ENCODE measurements around the gene SULT4A1.

SULT4A1 gene

DNA sequence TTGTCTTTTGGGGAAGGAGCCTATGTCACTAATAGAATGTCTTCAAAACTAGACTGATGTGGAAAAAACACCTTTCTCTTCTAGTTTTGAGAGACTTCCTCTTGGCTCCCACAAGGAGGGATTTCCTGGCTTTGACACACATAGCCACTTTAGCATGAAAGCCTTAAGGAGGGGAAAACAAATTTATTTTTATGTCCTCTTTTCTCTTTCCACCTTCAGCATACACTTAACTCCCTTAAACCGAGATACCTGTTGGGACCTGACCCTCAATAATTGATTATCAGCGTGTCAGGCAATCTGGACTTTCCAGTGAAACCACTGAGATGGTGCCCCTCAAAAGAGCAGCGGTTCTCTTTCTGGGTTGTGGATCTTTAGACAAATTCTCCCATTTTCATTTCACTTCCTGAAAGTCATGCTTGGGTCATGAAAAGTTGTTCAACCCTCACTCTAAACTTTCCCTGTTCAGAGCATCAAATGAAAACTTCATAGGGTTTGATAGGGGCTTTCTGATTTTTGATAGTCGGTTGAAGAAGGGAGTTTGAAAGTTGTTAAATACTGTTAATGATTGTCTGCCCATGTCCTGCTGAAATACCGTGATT is 59.3 kb downstream of the SULT4A1 start:
- no peak for DNase-seq (ENCODE audit: extremely low spot score)
- ChIA-PET CTCF (no interaction called here), POLR2A (no interaction called here)
- no peak for TF ChIP-seq BHLHE40 (IDR thresholded peaks at IDR 0.05; ENCODE audit: borderline replicate concordance)
- no peak for TF ChIP-seq HDGF (IDR thresholded peaks at IDR 0.05; ENCODE audit: borderline replicate concordance)

- CTCF ChIA-PET = no interaction called here
- TF ChIP-seq L3MBTL2 (conservative IDR thresholded peaks at IDR 0.05) (no peak), SP1 (IDR thresholded peaks at IDR 0.05) (no peak), CTBP1 (IDR thresholded peaks at IDR 0.05; ENCODE audit: borderline replicate concordance) (no peak), ARNT (IDR thresholded peaks at IDR 0.05) (no peak), ELF4 (IDR thresholded peaks at IDR 0.05) (no peak), NFRKB (IDR thresholded peaks at IDR 0.05) (no peak), SUZ12 (IDR thresholded peaks at IDR 0.05) (no peak), FOXK2 (IDR thresholded peaks at IDR 0.05) (no peak), FOXA1 (IDR thresholded peaks at IDR 0.05) (no peak), HDGF (IDR thresholded peaks at IDR 0.05; ENCODE audit: borderline replicate concordance) (no peak), PKNOX1 (IDR thresholded peaks at IDR 0.05) (no peak)
- DNase-seq (ENCODE audit: extremely low spot score) = no peak
- POLR2A ChIA-PET = no interaction called here
Observed at GRCh38 chr22:43800970-43801369, 61.3 kb downstream of the SULT4A1 start.

DNA sequence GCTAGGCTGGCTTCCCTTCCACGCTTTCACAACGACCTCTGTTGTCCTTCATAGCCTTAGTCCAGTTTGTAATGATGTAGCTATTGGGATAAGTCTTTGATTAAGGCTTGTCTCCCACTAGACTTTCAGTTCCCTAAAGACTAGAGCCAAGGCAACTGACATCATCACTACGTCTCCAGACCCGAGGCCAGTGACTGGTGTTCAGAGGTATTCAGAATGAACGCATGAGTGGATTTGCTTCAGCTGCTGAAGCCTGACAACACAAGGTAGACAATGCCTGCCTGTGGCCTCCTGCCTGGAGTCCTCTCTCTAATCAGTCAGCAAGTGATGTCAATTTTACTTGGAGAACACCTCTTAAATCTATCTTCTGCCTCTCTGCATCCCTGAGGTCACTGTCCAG is 63.8 kb downstream of the SULT4A1 start:
- POLR2A ChIA-PET = no interaction called here
- CTCF ChIA-PET = interaction anchor here (0.7 kb wide), 1 partner anchor 52 kb away, joined by 3 read pairs; no protein-coding TSS in a partner anchor
- no peak for DNase-seq (ENCODE audit: extremely low spot score)
- TF ChIP-seq ELF4 (IDR thresholded peaks at IDR 0.05) (no peak), FOXK2 (IDR thresholded peaks at IDR 0.05) (no peak), LEF1 (IDR thresholded peaks at IDR 0.05; ENCODE audit: borderline replicate concordance) (no peak), BHLHE40 (IDR thresholded peaks at IDR 0.05; ENCODE audit: borderline replicate concordance) (no peak), CTBP1 (IDR thresholded peaks at IDR 0.05; ENCODE audit: borderline replicate concordance) (no peak), FOXM1 (IDR thresholded peaks at IDR 0.05; ENCODE audit: borderline replicate concordance) (no peak), ZNF384 (IDR thresholded peaks at IDR 0.05) (no peak), FOXA1 (IDR thresholded peaks at IDR 0.05) (no peak), SP1 (IDR thresholded peaks at IDR 0.05) (no peak), ARNT (IDR thresholded peaks at IDR 0.05) (no peak), L3MBTL2 (conservative IDR thresholded peaks at IDR 0.05) (no peak), HDGF (IDR thresholded peaks at IDR 0.05; ENCODE audit: borderline replicate concordance) (no peak), NFRKB (IDR thresholded peaks at IDR 0.05) (no peak)

DNA sequence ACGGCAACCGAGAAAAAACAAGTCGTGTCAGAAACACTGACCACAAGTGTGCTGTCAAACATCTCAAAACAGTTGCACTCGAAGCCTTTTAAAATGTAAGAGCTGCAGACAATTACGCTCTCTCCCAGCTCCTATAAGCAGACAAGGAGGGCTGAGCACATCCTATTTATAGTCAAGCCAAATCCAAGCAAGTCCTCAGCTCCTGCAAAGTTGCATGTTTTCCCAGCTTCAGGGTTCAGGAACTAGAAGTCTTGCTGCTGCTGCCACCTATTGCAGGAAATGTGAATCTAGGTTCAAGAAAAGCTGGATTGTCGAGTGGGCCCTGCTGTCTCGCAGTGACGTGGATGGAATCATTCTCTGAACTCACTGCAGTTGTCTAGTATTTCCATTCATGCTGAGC is 65.7 kb downstream of the SULT4A1 start:
- CTCF ChIA-PET = no interaction called here
- POLR2A ChIA-PET = no interaction called here
- peak; percentile 33 for DNase-seq (ENCODE audit: extremely low spot score)
- TF ChIP-seq HDGF (IDR thresholded peaks at IDR 0.05; ENCODE audit: borderline replicate concordance) (no peak), CTBP1 (IDR thresholded peaks at IDR 0.05; ENCODE audit: borderline replicate concordance) (no peak), FOXK2 (IDR thresholded peaks at IDR 0.05) (no peak), L3MBTL2 (conservative IDR thresholded peaks at IDR 0.05) (no peak), FOXA1 (IDR thresholded peaks at IDR 0.05) (no peak), SP1 (IDR thresholded peaks at IDR 0.05) (no peak), ELF4 (IDR thresholded peaks at IDR 0.05) (no peak), SUZ12 (IDR thresholded peaks at IDR 0.05) (no peak), BHLHE40 (IDR thresholded peaks at IDR 0.05; ENCODE audit: borderline replicate concordance) (no peak), NFRKB (IDR thresholded peaks at IDR 0.05) (no peak), TARDBP (IDR thresholded peaks at IDR 0.05) (no peak), LEF1 (IDR thresholded peaks at IDR 0.05; ENCODE audit: borderline replicate concordance) (no peak), FOXM1 (IDR thresholded peaks at IDR 0.05; ENCODE audit: borderline replicate concordance) (no peak), ARNT (IDR thresholded peaks at IDR 0.05) (no peak), ZNF384 (IDR thresholded peaks at IDR 0.05) (no peak)

- ChIA-PET CTCF (no interaction called here), POLR2A (no interaction called here)
- DNase-seq (ENCODE audit: extremely low spot score) = no peak
- TF ChIP-seq HDGF (IDR thresholded peaks at IDR 0.05; ENCODE audit: borderline replicate concordance) (no peak), FOXM1 (IDR thresholded peaks at IDR 0.05; ENCODE audit: borderline replicate concordance) (no peak), ARNT (IDR thresholded peaks at IDR 0.05) (no peak), ZNF384 (IDR thresholded peaks at IDR 0.05) (no peak), NFRKB (IDR thresholded peaks at IDR 0.05) (no peak), BHLHE40 (IDR thresholded peaks at IDR 0.05; ENCODE audit: borderline replicate concordance) (no peak), SUZ12 (IDR thresholded peaks at IDR 0.05) (no peak), ELF4 (IDR thresholded peaks at IDR 0.05) (no peak), FOXA1 (IDR thresholded peaks at IDR 0.05) (no peak), PKNOX1 (IDR thresholded peaks at IDR 0.05) (no peak)
Observed at GRCh38 chr22:43795320-43795719, 67.0 kb downstream of the SULT4A1 start.

DNA sequence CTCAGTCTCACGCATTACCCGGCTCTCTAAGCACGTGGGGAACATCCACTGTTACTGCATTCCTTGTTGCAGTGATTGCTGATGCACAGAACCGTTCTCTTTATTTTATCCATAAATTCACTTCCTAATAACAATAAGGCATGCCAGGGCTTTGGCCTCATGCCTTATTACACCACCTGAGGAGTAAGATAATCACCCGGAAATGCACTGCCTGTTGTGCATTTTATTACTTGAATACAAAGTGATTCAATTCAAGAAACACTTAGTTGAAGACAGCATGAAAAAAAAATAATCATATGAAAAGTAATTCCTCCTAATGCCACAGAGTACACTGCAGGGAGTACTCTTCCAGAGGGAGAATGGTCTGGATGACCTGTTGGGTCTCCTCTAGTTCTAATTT is 69.4 kb downstream of the SULT4A1 start:
- DNase-seq (ENCODE audit: extremely low spot score) = no peak
- CTCF ChIA-PET = interaction anchor here (1.0 to 1.2 kb wide), 2 partner anchors 10 to 834 kb away, joined by 3 read pairs; no protein-coding TSS in a partner anchor
- POLR2A ChIA-PET = no interaction called here
- TF ChIP-seq SP1 (IDR thresholded peaks at IDR 0.05) = no peak
- no peak for TF ChIP-seq SUZ12 (IDR thresholded peaks at IDR 0.05)
- no peak for TF ChIP-seq CTBP1 (IDR thresholded peaks at IDR 0.05; ENCODE audit: borderline replicate concordance)
- no peak for TF ChIP-seq TARDBP (IDR thresholded peaks at IDR 0.05)
- TF ChIP-seq LEF1 (IDR thresholded peaks at IDR 0.05; ENCODE audit: borderline replicate concordance) = no peak
- TF ChIP-seq FOXK2 (IDR thresholded peaks at IDR 0.05) = no peak
- no peak for TF ChIP-seq ZNF384 (IDR thresholded peaks at IDR 0.05)
- TF ChIP-seq ELF4 (IDR thresholded peaks at IDR 0.05) = no peak
- TF ChIP-seq L3MBTL2 (conservative IDR thresholded peaks at IDR 0.05) = no peak
- TF ChIP-seq BHLHE40 (IDR thresholded peaks at IDR 0.05; ENCODE audit: borderline replicate concordance) = no peak
- TF ChIP-seq NFRKB (IDR thresholded peaks at IDR 0.05) = no peak
- no peak for TF ChIP-seq ARNT (IDR thresholded peaks at IDR 0.05)
- no peak for TF ChIP-seq FOXA1 (IDR thresholded peaks at IDR 0.05)
- TF ChIP-seq HDGF (IDR thresholded peaks at IDR 0.05; ENCODE audit: borderline replicate concordance) = no peak

DNA sequence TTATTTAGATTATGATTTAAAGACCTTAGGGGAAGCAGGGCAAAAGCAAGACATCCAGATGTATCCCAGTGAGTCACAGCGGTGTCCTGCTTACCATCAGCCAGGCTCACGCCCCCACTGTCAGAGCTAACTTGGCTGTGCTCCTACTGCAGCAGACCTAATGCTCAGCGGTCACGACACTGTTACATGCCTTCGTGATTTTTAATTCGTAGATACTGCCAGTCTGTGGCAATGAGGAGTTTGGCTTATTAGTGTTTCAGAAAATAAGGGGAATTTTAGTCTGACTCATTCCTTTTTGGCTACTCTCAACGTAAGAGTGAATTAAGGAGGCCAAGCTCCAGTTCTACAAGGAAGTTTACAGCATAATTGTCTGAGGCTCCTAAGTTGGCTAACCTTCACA is 72.9 kb downstream of the SULT4A1 start:
- POLR2A ChIA-PET = no interaction called here
- TF ChIP-seq FOXK2 (IDR thresholded peaks at IDR 0.05) (no peak), ZNF384 (IDR thresholded peaks at IDR 0.05) (no peak), ARNT (IDR thresholded peaks at IDR 0.05) (no peak), NFRKB (IDR thresholded peaks at IDR 0.05) (no peak), TARDBP (IDR thresholded peaks at IDR 0.05) (no peak), LEF1 (IDR thresholded peaks at IDR 0.05; ENCODE audit: borderline replicate concordance) (no peak), SP1 (IDR thresholded peaks at IDR 0.05) (no peak)
- no peak for DNase-seq (ENCODE audit: extremely low spot score)
- CTCF ChIA-PET = no interaction called here

All from HEK293T (cell line).